ENCODE data around the gene RASAL2.

GRCh38 chr1:178512566-178513277 lies 418.8 kb downstream of the RASAL2 start, which contains the start of gene TEX35:
- TF ChIP-seq, protein P1, sequence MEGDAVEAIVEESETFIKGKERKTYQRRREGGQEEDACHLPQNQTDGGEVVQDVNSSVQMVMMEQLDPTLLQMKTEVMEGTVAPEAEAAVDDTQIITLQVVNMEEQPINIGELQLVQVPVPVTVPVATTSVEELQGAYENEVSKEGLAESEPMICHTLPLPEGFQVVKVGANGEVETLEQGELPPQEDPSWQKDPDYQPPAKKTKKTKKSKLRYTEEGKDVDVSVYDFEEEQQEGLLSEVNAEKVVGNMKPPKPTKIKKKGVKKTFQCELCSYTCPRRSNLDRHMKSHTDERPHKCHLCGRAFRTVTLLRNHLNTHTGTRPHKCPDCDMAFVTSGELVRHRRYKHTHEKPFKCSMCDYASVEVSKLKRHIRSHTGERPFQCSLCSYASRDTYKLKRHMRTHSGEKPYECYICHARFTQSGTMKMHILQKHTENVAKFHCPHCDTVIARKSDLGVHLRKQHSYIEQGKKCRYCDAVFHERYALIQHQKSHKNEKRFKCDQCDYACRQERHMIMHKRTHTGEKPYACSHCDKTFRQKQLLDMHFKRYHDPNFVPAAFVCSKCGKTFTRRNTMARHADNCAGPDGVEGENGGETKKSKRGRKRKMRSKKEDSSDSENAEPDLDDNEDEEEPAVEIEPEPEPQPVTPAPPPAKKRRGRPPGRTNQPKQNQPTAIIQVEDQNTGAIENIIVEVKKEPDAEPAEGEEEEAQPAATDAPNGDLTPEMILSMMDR (conservative IDR thresholded peaks at IDR 0.05 in 1 of 2, IDR thresholded peaks at IDR 0.05 in 1 of 2; ENCODE audit: low read depth in 1 of 2, low read length in 2 of 2), result no peak
- TF ChIP-seq EZH2 (IDR thresholded peaks at IDR 0.05; ENCODE audit: low read length, missing control alignments), result no peak
